Lower lobe of right lung (tissue), 2 donors: ENCODE data around the gene MAGI1. TPM values are rescaled to one million over a fixed set of nuclear protein-coding genes. Genes with fewer than 3 reads are reported as not detected.

Experiments used
- ATAC-seq, 2 donors: fragments of 200-7000 bp; cut with Tn5 transposase; one replicate each; pipeline ENCODE4 v1.9.1; 2020 to 2022; ENCODE audit warnings: mild to moderate bottlenecking in 2 of 2, moderate library complexity in 2 of 2
- DNase-seq: peaks from one replicate; pipeline ENCODE4 v3.0.0-alpha.2; 2020
- H3K27ac ChIP-seq: fragments of 200-600 bp; one replicate; pipeline ENCODE4 v1.8.0; 2022
- H3K27me3 ChIP-seq: fragments of 200-600 bp; one replicate; pipeline ENCODE4 v1.8.0; 2022; ENCODE audit warnings: low read depth
- H3K36me3 ChIP-seq: fragments of 200-600 bp; one replicate; pipeline ENCODE4 v1.8.0; 2022; ENCODE audit warnings: mild to moderate bottlenecking
- H3K4me1 ChIP-seq: fragments of 200-600 bp; one replicate; pipeline ENCODE4 v1.8.0; 2022
- H3K4me3 ChIP-seq: fragments of 200-600 bp; one replicate; pipeline ENCODE4 v1.8.0; 2022; ENCODE audit warnings: mild to moderate bottlenecking
- H3K9me3 ChIP-seq: fragments of 200-600 bp; one replicate; pipeline ENCODE4 v1.8.0; 2022
- CTCF ChIP-seq: fragments of 200-600 bp; IDR thresholded peaks from one replicate; pipeline ENCODE4 v1.8.0; 2022; ENCODE audit warnings: antibody characterized with exemption, mild to moderate bottlenecking
- intact Hi-C: fragments of 100-400 bp; cut with DNase I; formaldehyde crosslinking; loops from one replicate; pipeline ENCODE4 v1.11.0; 2022
- total RNA-seq: library from RNA; stranded (reverse); fragmentation: NEBNext Ultra II Directional; extraction: Animal tissue kit (Norgen Biotek cat#: 25700); gene quantifications from one replicate; pipeline ENCODE4 v1.2.1, GENCODE V29; 2021
- donor health status: DM: no; HTN: yes; CAD: no; lungs with severe emphysema.

The MAGI1 gene
- total RNA-seq, 1 donor from 2014 or later = 35.5 TPM

- no peaks in the 10 kb centered on the region for H3K9me3 ChIP-seq
- H3K36me3 ChIP-seq = no peaks in the 10 kb centered on the region
- H3K27ac ChIP-seq = no peak overlapping the region
- no peak for TF ChIP-seq CTCF
- H3K4me3 ChIP-seq = no peak overlapping the region
- DNase-seq (no peak), ATAC-seq (no peak)
- intact Hi-C loops = no loop called here
- H3K27me3 ChIP-seq = no peaks in the 10 kb centered on the region
- H3K4me1 ChIP-seq = no peaks in the 10 kb centered on the region
These were observed 449.8 kb downstream of the MAGI1 start for GRCh38 chr3:65588884-65589283.

- H3K27ac ChIP-seq = no peak overlapping the region
These were observed 450.9 kb downstream of the MAGI1 start for GRCh38 chr3:65587650-65588439.

GRCh38 chr3:65584913-65585312 is 453.8 kb downstream of the MAGI1 start:
- Histone ChIP-seq H3K27ac (no peak overlapping the region), H3K9me3 (no peaks in the 10 kb centered on the region), H3K4me1 (no peaks in the 10 kb centered on the region), H3K27me3 (no peaks in the 10 kb centered on the region), H3K4me3 (no peak overlapping the region), H3K36me3 (no peaks in the 10 kb centered on the region)
- ATAC-seq (no peak), DNase-seq (no peak)
- intact Hi-C loops = no loop called here
- TF ChIP-seq CTCF = no peak

More at GRCh38 chr3:65587650-65588439, 450.9 kb downstream of the MAGI1 start:
- Histone ChIP-seq H3K27me3 (no peaks in the 10 kb centered on the region), H3K4me3 (no peak overlapping the region), H3K4me1 (no peaks in the 10 kb centered on the region), H3K9me3 (no peaks in the 10 kb centered on the region), H3K36me3 (no peaks in the 10 kb centered on the region)
- ATAC-seq (no peak), DNase-seq (no peak)
- intact Hi-C loops = no loop called here
- no peak for TF ChIP-seq CTCF

- no peak for DNase-seq
- intact Hi-C loops = no loop called here
- no peaks in the 10 kb centered on the region for H3K27me3 ChIP-seq
- no peak overlapping the region for H3K4me3 ChIP-seq
- no peak for ATAC-seq
- no peaks in the 10 kb centered on the region for H3K4me1 ChIP-seq
- TF ChIP-seq CTCF = no peak
- no peaks in the 10 kb centered on the region for H3K9me3 ChIP-seq
- H3K36me3 ChIP-seq = no peaks in the 10 kb centered on the region
- no peak overlapping the region for H3K27ac ChIP-seq
These were observed 454.7 kb downstream of the MAGI1 start for GRCh38 chr3:65584002-65584401.

- intact Hi-C loops = no loop called here
- no peak for TF ChIP-seq CTCF
These were observed 455.5 kb downstream of the MAGI1 start for GRCh38 chr3:65583188-65583587.

More at GRCh38 chr3:65583188-65583587, 455.5 kb downstream of the MAGI1 start:
- Histone ChIP-seq H3K4me1 (no peaks in the 10 kb centered on the region), H3K9me3 (no peaks in the 10 kb centered on the region), H3K36me3 (no peaks in the 10 kb centered on the region), H3K4me3 (no peak overlapping the region), H3K27ac (no peak overlapping the region), H3K27me3 (no peaks in the 10 kb centered on the region)
- DNase-seq (no peak), ATAC-seq (no peak)
